ENCODE data around the gene COL9A3.

GRCh38 chr20:62882426-62882825 lies 65.6 kb downstream of the COL9A3 start:
- TF ChIP-seq SPI1 (IDR thresholded peaks at IDR 0.05; ENCODE audit: borderline replicate concordance, low read depth) (no peak), CTCF (IDR thresholded peaks at IDR 0.05; ENCODE audit: insufficient read depth, low read length) (no peak), GABPA (IDR thresholded peaks at IDR 0.05; ENCODE audit: low read depth) (no peak), POLR2AphosphoS5 (IDR thresholded peaks at IDR 0.05; ENCODE audit: low read depth) (no peak), REST (IDR thresholded peaks at IDR 0.05; ENCODE audit: insufficient replicate concordance, low read depth) (no peak)

Measured in HL-60 (cell line).